GM21737 (cell line): ENCODE data around the gene CCDC157.

Experiments
- ATAC-seq: cut with Tn5 transposase; IDR thresholded peaks from one replicate; pipeline ENCODE4 v1.9.1; 2021; ENCODE audit warnings: mild to moderate bottlenecking, moderate library complexity; ENCODE audit not compliant: unreplicated experiment

CCDC157 gene

GRCh38 chr22:30411780-30412179 is 55.0 kb downstream of the CCDC157 start:
- ATAC-seq, result no peak

GRCh38 chr22:30413001-30413400 is 56.2 kb downstream of the CCDC157 start:
- ATAC-seq, result no peak

- no peak for ATAC-seq
These were observed 57.1 kb downstream of the CCDC157 start for GRCh38 chr22:30413745-30414524.

GRCh38 chr22:30414525-30415047 is 57.8 kb downstream of the CCDC157 start:
- no peak for ATAC-seq

GRCh38 chr22:30416403-30416802 is 59.6 kb downstream of the CCDC157 start:
- no peak for ATAC-seq

- no peak for ATAC-seq
These were observed 60.0 kb downstream of the CCDC157 start for GRCh38 chr22:30416837-30417236.

GRCh38 chr22:30420347-30421125 is 63.7 kb downstream of the CCDC157 start:
- no peak for ATAC-seq

- no peak for ATAC-seq
These were observed 65.1 kb downstream of the CCDC157 start for GRCh38 chr22:30421695-30422480.

GRCh38 chr22:30422481-30423300 is 65.9 kb downstream of the CCDC157 start:
- no peak for ATAC-seq

- peak; percentile 24 for ATAC-seq
These were observed 66.6 kb downstream of the CCDC157 start for GRCh38 chr22:30423301-30423958.

GRCh38 chr22:30423959-30424533 is 67.2 kb downstream of the CCDC157 start:
- ATAC-seq, result peak; percentile 76

GRCh38 chr22:30424534-30425326 is 67.9 kb downstream of the CCDC157 start:
- no peak for ATAC-seq

- ATAC-seq, result no peak
These were observed 68.5 kb downstream of the CCDC157 start for GRCh38 chr22:30425327-30425615.

GRCh38 chr22:30425616-30426387 is 69.0 kb downstream of the CCDC157 start, which contains the start of gene MTFP1:
MTFP1 (plus strand) TSS chr22:30425768; CDS start chr22:30425880, 112 bp downstream.
- ATAC-seq, result no peak
